Measurements from ENCODE around the gene LIN7A.

DNA sequence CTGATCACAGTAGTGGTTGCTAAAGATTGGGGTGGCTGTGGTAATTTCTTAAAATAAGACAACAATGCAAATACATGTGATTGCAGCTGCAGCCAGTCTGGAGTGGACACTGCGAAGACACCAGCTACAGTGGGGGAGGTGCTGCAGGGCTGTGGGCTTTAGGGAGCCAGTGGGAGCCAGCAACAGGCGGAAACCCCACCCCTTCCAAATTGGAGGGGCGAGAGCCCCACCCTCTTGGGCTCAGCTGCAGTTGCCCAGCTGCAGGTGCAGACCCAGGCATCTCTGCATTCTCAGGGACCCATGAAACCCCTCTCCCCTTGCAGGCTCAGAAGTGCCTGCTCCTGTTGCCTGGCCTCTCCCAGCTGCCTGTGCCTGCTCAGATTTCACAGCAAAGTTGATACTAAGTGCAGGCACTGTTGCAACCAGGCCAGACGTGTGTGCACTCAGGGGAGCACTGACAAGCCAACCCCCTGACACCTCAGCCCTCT, 116.2 kb downstream of the LIN7A start:
- TF ChIP-seq GATA2 (IDR thresholded peaks at IDR 0.05; ENCODE audit: low read depth, low read length) (no peak), GATA3 (IDR thresholded peaks at IDR 0.05; ENCODE audit: low read depth, low read length) (no peak)
